Stimulated activated CD8-positive, alpha-beta memory T cell treated with anti-CD3 and anti-CD28 coated beads, Interleukin-2, amount 100 ng/mL, for 1 hour (primary cell): ENCODE data around the gene SNRNP48.

Experiments used
- DNase-seq, 2 donors: peaks; one replicate each; pipeline ENCODE4 v3.0.0-alpha.2; 2020; ENCODE audit warnings: low read depth in 2 of 2

The SNRNP48 gene

DNA sequence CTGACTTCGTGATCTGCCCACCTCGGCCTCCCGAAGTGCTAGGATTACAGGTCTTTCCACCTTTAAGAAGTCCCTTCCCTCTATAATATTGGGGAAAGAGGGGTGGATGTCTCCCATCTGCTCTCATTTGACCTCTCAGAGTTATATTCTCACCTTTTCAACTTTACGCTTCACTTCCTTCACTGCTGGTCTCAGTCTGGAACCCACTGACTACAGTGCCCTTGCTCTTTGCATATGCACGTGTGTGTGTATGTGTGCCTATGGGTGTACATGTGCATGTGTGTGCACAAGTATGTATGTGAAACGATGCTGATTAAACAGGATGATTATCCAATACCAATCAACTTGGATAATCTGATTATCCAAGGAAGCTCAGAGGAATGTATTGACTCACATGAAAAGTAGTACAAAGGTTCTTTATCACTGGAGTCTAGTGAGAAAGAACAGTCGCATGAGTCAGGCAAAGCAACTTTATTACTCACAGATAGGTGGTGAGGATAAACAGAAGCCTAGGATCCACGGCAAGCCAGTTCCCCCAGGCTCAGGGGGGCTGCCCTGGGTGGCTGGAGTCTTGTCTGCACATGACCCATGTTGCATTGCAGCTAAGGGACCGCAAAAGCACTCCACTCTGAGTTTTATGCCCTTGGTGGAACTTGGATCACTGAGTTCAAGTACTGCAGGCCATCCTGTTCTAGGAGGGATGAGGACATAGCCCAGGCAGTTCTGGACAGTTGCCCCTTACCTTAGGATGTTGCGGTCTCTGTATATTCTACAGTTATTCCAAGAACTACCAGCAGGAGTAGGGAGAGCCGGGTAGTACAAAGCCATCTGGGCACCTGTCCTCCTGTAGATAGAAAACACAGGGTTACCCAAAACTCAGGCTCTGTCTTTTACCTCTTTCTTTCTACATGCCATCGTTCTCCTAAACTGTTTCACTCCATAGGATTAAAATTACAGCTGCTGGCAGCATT is 50.9 kb downstream of the SNRNP48 start:
- DNase-seq, result no peak

DNA sequence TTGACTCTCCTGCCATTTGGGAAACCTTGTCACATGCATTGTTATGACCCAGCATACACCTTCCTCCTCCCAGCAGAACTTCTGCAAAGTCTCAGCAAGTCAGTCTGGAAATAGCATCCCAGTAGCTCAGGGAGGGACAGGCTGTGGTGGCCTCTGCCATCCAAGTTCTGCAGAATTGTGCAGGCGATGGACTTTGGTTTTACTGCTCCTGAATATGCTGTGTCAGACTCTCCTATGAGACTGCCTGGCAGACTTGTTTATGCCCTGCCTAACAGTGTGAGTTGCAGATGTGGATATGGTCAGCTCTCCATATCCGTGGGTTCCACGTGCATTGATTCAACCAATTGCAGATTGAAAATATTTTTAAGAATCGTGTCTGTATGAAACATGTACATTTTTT is 52.8 kb downstream of the SNRNP48 start:
- DNase-seq, result no peak

DNA sequence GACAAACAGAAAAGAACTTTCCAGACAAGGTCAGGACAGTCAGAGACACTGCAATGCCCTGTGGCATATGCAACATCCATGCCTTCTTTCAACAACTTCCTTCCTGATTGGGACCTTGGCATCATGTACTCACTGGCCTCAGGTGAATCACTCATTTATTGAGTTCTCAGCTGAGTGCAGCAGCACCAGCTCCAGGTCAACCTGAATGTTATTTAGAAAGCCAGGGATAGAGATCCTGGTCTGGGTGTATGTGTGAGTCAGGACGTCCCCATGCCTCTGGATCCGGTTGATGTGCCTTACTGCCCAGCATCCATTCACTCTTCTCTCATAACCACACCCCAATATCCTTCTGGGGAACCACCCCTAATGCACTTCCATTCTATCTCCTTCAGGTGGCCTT is 54.4 kb downstream of the SNRNP48 start:
- DNase-seq, result no peak

DNA sequence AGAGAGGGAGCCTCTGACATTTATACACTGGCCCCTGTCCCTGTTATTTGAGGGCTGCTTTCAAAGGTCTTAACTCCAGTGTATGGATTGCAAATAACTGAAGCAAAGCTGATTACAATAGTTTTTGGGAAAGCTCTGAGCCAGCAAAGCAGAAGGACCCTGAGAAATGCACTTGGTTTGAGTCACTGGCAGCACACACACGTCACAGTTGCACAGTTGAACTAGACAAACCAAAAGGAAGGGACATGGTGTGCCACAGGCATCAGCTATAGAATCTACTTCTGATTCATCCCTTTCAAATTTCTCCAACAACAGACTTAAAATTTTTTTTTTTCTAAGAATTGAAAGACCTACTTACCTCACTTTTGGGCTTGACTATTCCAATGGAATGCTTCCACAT is 56.4 kb downstream of the SNRNP48 start:
- no peak for DNase-seq

- DNase-seq, result no peak
Measured at GRCh38 chr6:7647504-7647903, 57.5 kb downstream of the SNRNP48 start.

DNA sequence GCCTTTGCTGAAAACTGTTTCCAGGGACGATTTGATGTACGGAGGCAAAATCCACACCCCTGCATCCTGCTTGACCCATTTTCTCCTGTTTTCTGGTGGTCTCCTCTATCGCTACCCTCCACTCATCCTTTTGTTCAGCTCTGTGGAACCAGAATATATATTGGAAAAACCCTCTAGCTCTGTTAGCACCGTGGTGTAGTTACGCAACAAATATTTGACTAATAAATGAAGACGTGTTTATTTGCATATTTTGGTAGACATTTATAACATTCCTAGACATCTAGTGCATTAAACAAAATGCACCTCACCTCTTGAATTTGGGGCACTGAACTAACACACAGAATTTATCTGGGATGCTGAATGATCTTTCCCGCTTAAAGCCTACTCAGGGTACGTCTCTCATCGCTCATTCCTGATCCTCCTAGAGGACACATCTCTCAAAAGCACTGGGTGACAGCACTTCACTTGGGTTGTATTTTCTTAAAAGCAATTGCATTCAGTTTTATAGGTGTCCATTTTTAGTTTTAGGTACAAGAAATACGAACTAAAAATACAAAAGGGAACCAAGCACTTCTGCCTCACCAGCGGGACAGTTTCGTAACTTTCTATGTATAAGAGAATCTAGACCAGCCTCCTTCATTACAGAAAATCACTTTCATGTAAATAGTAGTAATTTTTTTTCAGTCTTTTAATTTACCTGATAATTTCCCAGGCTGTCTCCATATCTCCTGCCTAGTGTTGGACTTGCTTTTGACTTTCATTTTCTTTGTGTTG is 59.2 kb downstream of the SNRNP48 start:
- no peak for DNase-seq

GRCh38 chr6:7650878-7651277 is 60.9 kb downstream of the SNRNP48 start:
- DNase-seq, result no peak

GRCh38 chr6:7652957-7653356 is 63.0 kb downstream of the SNRNP48 start:
- DNase-seq, result no peak

DNA sequence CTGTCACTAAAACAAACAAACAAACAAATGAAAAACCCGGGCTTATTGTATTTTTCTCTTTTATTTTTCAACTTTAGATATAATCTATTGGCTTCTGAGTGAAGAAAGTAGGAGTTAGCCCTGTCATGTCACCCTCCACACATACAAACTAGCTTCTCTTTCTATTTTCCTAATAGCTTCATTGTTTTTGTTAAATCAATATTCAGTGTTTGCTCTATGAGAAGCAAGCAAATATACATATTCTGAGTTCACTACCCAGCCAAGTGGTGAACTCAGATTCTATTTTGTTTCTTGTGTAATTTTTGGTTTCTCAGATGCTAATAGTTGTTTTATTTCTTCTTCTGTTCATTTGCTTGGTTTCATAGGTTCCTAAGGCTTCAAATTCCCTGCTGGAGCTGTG is 66.4 kb downstream of the SNRNP48 start:
- DNase-seq, result no peak

GRCh38 chr6:7658543-7658942 is 68.5 kb downstream of the SNRNP48 start:
- DNase-seq, result no peak

GRCh38 chr6:7661364-7661763 is 71.4 kb downstream of the SNRNP48 start:
- DNase-seq, result no peak
